Thyroid gland (tissue), 4 donors: Measurements from ENCODE around the gene IMMT.

ENCODE experiments used
- POLR2A ChIP-seq, 2 donors: fragments of 450-650 bp; IDR thresholded peaks; one replicate each; pipeline ENCODE4 v1.6.1; 2017; ENCODE audit warnings: antibody characterized with exemption in 2 of 2, mild to moderate bottlenecking in 2 of 2, moderate library complexity in 1 of 2
- TF ChIP-seq, protein P1 (sequence below), 6 experiments: fragments of 200-600 bp in 3 of 6; fragments of 450-650 bp in 3 of 6; sonication (generic) in 3 of 6; IDR thresholded peaks; one replicate each; pipeline ENCODE4 v1.5.1; 2016 to 2019; ENCODE audit warnings: antibody characterized with exemption in 6 of 6, mild to moderate bottlenecking in 2 of 6, inconsistent platforms in 1 of 6, moderate library complexity in 1 of 6

DNA sequence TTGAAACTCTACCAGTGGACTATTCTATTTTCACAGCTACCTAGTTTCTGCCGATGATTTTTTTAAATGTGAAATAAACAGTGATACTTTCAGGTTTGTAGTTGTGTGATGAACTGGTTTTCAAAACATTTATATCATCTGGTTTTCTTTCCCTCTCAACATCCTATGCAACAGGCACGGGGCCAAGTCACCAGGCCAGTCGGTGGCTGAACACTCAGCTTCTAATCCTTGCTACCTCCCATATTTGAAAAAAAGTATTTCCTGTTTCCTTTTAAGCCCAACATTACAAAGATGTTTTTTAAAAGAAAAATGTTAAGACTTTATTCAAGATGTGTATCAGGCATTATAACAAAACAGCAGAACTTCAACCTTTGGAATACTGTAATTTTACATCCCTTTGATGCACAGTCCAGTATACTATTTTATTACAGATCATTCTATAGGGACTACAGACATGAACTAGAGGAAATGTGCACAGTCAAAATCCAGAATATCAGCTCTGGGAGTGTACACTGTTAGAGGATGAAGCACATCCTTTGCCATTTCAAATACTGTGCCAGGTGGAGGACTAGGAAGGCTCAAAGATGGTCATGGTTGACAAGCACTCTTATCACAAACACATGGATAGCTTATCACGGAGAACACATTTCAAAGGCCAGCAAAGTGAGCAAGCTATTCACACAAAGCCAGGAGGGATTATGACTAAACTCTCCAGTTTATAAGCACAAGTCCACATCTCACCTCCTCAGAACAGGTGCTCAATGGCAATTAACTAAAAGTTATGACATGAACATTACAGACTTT is 18.6 kb upstream of the IMMT start:
- TF ChIP-seq, protein P1, sequence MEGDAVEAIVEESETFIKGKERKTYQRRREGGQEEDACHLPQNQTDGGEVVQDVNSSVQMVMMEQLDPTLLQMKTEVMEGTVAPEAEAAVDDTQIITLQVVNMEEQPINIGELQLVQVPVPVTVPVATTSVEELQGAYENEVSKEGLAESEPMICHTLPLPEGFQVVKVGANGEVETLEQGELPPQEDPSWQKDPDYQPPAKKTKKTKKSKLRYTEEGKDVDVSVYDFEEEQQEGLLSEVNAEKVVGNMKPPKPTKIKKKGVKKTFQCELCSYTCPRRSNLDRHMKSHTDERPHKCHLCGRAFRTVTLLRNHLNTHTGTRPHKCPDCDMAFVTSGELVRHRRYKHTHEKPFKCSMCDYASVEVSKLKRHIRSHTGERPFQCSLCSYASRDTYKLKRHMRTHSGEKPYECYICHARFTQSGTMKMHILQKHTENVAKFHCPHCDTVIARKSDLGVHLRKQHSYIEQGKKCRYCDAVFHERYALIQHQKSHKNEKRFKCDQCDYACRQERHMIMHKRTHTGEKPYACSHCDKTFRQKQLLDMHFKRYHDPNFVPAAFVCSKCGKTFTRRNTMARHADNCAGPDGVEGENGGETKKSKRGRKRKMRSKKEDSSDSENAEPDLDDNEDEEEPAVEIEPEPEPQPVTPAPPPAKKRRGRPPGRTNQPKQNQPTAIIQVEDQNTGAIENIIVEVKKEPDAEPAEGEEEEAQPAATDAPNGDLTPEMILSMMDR (IDR thresholded peaks at IDR 0.05), result no peak
- no peak for TF ChIP-seq POLR2A (IDR thresholded peaks at IDR 0.05)
